Thymus (tissue), 11 donors: ENCODE data around the gene SLC4A4. TPM values are rescaled to one million over a fixed set of nuclear protein-coding genes. Genes with fewer than 3 reads are reported as not detected.

ENCODE experiments used
- DNase-seq, 9 donors: peaks; one replicate each; pipeline ENCODE4 v3.0.0-alpha.2; 2013; ENCODE audit warnings: low spot score in 9 of 9, low read depth in 6 of 9, missing footprints in 1 of 9
- H3K27ac ChIP-seq, 2 donors: one replicate each; pipeline ENCODE4 v1.5.1; 2013; ENCODE audit warnings: control low read depth in 1 of 2, low read depth in 1 of 2, low read length in 1 of 2, mild to moderate bottlenecking in 1 of 2, moderate library complexity in 1 of 2
- H3K27me3 ChIP-seq, 2 donors: one replicate each; pipeline ENCODE4 v1.5.1; 2013; ENCODE audit warnings: low read length in 1 of 2; ENCODE audit not compliant: control insufficient read depth in 2 of 2, insufficient read depth in 1 of 2
- H3K36me3 ChIP-seq, 2 donors: one replicate each; pipeline ENCODE4 v1.5.1; 2013; ENCODE audit warnings: low read length in 1 of 2, mild to moderate bottlenecking in 1 of 2, moderate library complexity in 1 of 2; ENCODE audit not compliant: control insufficient read depth in 2 of 2, insufficient read depth in 2 of 2
- H3K4me1 ChIP-seq, 2 donors: one replicate each; pipeline ENCODE4 v1.5.1; 2013; ENCODE audit warnings: low read length in 2 of 2; ENCODE audit not compliant: control insufficient read depth in 2 of 2, insufficient read depth in 2 of 2
- H3K4me3 ChIP-seq, 2 donors: one replicate each; pipeline ENCODE4 v1.5.1; 2013; ENCODE audit warnings: low read length in 2 of 2, control low read depth in 1 of 2, mild to moderate bottlenecking in 1 of 2
- H3K9me3 ChIP-seq, 2 donors: one replicate each; pipeline ENCODE4 v1.5.1; 2013; ENCODE audit warnings: low read length in 1 of 2, mild to moderate bottlenecking in 1 of 2; ENCODE audit not compliant: control insufficient read depth in 2 of 2, insufficient read depth in 1 of 2
- WGBS: extraction: QIAGEN DNeasy Blood & Tissue Kit; methylation state at CpG from one replicate; pipeline ENCODE4 v1.1.7; 2013; 5-methylcytosine and 5-hydroxymethylcytosine counted together
- polyA plus RNA-seq: library from polyadenylated mRNA; stranded (reverse); fragments of 200-250 nt; gene quantifications from one replicate; pipeline ENCODE4 v1.2.3, GENCODE V29; 2013
- total RNA-seq: library from RNA; stranded (reverse); fragments of 120-200 nt; gene quantifications from one replicate; pipeline ENCODE4 v1.2.4, GENCODE V29; 2013
- donor health status: healthy.

The SLC4A4 gene
- total and polyA plus RNA-seq, 2 donors = 1.7 to 6.8 TPM

DNA sequence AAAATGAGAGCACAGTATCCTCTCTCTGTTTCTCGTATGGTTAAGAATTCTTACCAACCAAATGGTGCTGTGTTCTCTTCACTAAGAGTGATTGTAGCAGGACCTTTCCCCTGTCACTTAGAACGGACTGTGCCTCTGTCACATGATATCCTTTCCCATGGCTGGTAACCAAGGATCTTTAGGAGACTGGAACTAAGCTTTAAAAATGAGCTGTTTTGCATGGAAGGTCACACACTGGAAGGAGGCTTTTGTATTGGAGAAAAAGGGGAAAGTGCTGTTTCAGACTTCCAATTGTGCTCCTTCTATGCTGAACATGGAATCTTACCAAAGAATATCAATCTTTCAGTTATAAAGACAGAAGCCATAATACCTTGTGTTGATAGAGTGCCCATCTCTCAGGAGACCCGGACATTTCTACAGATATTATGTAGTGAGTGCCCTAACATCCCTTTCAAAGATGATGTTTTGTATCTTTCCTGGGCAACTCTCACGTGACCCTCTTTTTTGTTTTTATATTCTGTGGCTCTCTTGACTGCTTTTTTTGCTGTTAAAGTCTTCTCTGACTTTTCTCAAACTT is 148.6 kb downstream of the SLC4A4 start:
- no peaks in the 10 kb centered on the region for H3K36me3 ChIP-seq
- 95% methylated on average over 4 of the region's 4 CpGs for WGBS
- H3K9me3 ChIP-seq = no peaks in the 10 kb centered on the region
- no peak for DNase-seq
- H3K4me3 ChIP-seq = no peak overlapping the region
- no peak overlapping the region for H3K27ac ChIP-seq
- no peaks in the 10 kb centered on the region for H3K4me1 ChIP-seq
- no peaks in the 10 kb centered on the region for H3K27me3 ChIP-seq

- Histone ChIP-seq H3K4me3 (no peak overlapping the region), H3K27me3 (no peaks in the 10 kb centered on the region), H3K9me3 (no peaks in the 10 kb centered on the region), H3K36me3 (no peaks in the 10 kb centered on the region), H3K27ac (no peak overlapping the region), H3K4me1 (no peaks in the 10 kb centered on the region)
- 92% methylated on average over 1 of the region's 1 CpG for WGBS
- no peak for DNase-seq
Observed at GRCh38 chr4:71494539-71494938, 155.7 kb downstream of the SLC4A4 start.

DNA sequence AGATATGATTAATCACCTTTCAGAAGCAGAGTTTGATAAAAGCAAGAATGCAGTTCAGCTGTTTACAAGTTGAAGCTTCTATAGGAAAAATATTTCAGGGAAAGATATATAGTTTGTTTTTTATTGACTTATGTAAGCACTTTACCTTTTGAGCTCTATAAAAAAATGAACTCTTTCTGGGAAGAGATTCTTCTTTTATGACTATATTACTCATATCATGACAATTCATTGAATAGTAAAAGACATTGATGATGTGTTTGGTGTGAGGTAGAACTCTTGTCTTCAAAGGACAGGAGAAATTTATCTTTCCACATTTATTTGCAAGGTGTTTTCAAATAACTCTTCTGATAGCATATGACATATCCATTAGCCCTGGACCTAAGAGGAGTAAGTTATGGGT is 156.6 kb downstream of the SLC4A4 start:
- H3K9me3 ChIP-seq = no peaks in the 10 kb centered on the region
- no peaks in the 10 kb centered on the region for H3K36me3 ChIP-seq
- DNase-seq = no peak

GRCh38 chr4:71497078-71497477 is 158.3 kb downstream of the SLC4A4 start:
- Histone ChIP-seq H3K36me3 (no peaks in the 10 kb centered on the region), H3K4me1 (no peaks in the 10 kb centered on the region), H3K27me3 (no peaks in the 10 kb centered on the region), H3K27ac (no peak overlapping the region), H3K9me3 (no peaks in the 10 kb centered on the region), H3K4me3 (no peak overlapping the region)
- no peak for DNase-seq
- WGBS = 94% methylated on average over 3 of the region's 3 CpGs

More for the DNA sequence above, 156.6 kb downstream of the SLC4A4 start:
- Histone ChIP-seq H3K4me3 (no peak overlapping the region), H3K4me1 (no peaks in the 10 kb centered on the region), H3K27ac (no peak overlapping the region), H3K27me3 (no peaks in the 10 kb centered on the region)

- H3K4me1 ChIP-seq = no peaks in the 10 kb centered on the region
- H3K27ac ChIP-seq = no peak overlapping the region
- no peak overlapping the region for H3K4me3 ChIP-seq
- no peaks in the 10 kb centered on the region for H3K36me3 ChIP-seq
- no peaks in the 10 kb centered on the region for H3K9me3 ChIP-seq
- WGBS = 98% methylated on average over 2 of the region's 2 CpGs
- no peak for DNase-seq
- H3K27me3 ChIP-seq = no peaks in the 10 kb centered on the region
Observed at GRCh38 chr4:71498002-71498401, 159.2 kb downstream of the SLC4A4 start.

DNA sequence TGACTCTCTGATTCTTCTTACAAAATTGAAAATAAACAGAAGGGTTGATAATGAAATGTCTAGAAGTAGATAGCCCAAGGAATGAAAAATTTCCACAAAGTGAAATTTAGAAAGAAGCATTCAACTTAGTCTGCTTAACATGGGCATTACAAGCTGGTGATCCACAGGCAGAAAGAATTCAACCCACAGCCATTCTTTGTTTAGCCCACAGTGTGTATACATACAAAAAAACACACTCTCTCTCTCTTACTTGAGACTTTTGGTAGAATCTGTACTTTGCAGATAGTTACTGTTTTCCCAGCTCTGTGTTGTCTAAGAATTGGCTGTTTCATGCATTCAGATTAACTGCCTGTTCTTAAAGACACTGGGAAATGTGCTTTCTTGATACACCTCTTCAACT is 159.8 kb downstream of the SLC4A4 start:
- Histone ChIP-seq H3K9me3 (no peaks in the 10 kb centered on the region), H3K36me3 (no peaks in the 10 kb centered on the region)

GRCh38 chr4:71501992-71502391 is 163.2 kb downstream of the SLC4A4 start:
- 98% methylated on average over 7 of the region's 7 CpGs for WGBS
- H3K27ac ChIP-seq = no peak overlapping the region
- H3K4me3 ChIP-seq = no peak overlapping the region
- no peaks in the 10 kb centered on the region for H3K4me1 ChIP-seq
- no peaks in the 10 kb centered on the region for H3K27me3 ChIP-seq
- DNase-seq = no peak
- H3K9me3 ChIP-seq = no peaks in the 10 kb centered on the region
- no peaks in the 10 kb centered on the region for H3K36me3 ChIP-seq

More for the DNA sequence above, 159.8 kb downstream of the SLC4A4 start:
- Histone ChIP-seq H3K4me3 (no peak overlapping the region), H3K27me3 (no peaks in the 10 kb centered on the region), H3K27ac (no peak overlapping the region), H3K4me1 (no peaks in the 10 kb centered on the region)
- no peak for DNase-seq

DNA sequence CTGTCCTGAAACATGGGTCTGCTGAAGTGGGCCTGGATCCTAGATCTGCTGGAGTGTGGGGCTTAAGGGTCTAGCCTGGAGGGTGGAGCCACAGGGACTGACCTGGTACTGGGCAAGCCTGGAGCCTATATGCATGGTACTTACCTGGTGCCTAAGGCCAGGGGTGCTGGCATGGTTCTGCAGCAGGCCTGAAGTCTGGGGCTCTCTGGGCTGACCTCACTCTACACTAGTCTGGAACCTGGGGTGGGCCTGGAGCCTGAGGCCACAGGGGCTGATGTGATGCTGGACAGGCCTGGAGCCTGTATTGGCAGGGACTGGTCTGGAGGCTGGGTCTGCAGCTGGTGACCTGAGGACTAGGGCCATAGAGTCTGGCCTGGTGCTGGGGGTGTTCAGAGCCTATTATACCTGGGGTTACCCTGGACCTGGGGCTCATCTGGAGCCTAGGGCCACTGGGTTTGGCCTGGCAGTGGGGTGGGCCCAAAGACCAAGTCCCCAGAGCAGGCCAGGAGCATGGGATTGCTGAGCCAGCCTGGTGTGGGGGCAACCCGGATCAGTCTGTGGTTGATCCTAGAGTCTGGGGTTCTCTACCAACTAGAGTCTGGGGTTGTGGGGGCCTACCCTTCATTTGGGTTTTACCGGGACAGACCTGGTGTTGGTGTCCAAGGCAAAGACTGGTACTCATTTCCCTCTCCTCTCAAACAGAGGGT is 179.6 kb downstream of the SLC4A4 start:
- DNase-seq = no peak
- Histone ChIP-seq H3K4me3 (no peak overlapping the region), H3K27ac (no peak overlapping the region), H3K36me3 (no peaks in the 10 kb centered on the region), H3K27me3 (no peaks in the 10 kb centered on the region), H3K4me1 (no peaks in the 10 kb centered on the region), H3K9me3 (peaks cover 0 to 3% of the 10 kb centered on the region in 2 donors)
- 97% methylated on average over 2 of the region's 2 CpGs for WGBS

DNA sequence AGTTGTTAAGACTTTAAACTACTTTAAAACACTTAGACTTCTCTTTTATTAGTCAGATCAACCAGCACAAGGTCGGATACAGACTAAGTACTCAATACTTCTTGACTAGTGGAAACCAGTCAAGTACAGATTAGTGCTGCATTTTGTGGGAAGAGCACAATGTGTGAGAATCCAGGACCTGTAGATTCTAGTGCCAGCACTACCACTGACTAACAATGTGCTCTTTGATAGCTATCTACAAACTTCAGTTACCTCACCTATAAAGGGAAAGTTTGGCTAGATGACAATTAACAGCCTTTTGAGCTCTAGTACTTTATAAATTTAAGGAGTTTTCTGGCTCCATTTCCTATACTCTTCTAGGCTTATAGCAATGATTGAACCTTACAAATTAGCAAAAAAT is 181.5 kb downstream of the SLC4A4 start:
- H3K9me3 ChIP-seq = peaks cover 0 to 3% of the 10 kb centered on the region in 2 donors
- no peak overlapping the region for H3K4me3 ChIP-seq
- no peaks in the 10 kb centered on the region for H3K36me3 ChIP-seq
- H3K4me1 ChIP-seq = no peaks in the 10 kb centered on the region
- DNase-seq = no peak
- H3K27ac ChIP-seq = no peak overlapping the region
- no peaks in the 10 kb centered on the region for H3K27me3 ChIP-seq
- WGBS = 96% methylated on average over 1 of the region's 1 CpG
